GM18520 (cell line): ENCODE measurements around the gene TRIM2.

ENCODE experiments used
- ATAC-seq: cut with Tn5 transposase; IDR thresholded peaks from one replicate; pipeline ENCODE4 v1.9.1; 2021; ENCODE audit not compliant: unreplicated experiment

TRIM2 gene

GRCh38 chr4:153221783-153222706 lies 17.8 kb downstream of the TRIM2 start:
- no peak for ATAC-seq

GRCh38 chr4:153222707-153223426 lies 18.6 kb downstream of the TRIM2 start:
- no peak for ATAC-seq

- no peak for ATAC-seq
Observed at GRCh38 chr4:153223427-153223801, 19.2 kb downstream of the TRIM2 start.

GRCh38 chr4:153223930-153224329 lies 19.7 kb downstream of the TRIM2 start:
- no peak for ATAC-seq

GRCh38 chr4:153224474-153224873 lies 20.2 kb downstream of the TRIM2 start:
- no peak for ATAC-seq

- no peak for ATAC-seq
Observed at GRCh38 chr4:153227469-153228075, 23.3 kb downstream of the TRIM2 start.

- no peak for ATAC-seq
Observed at GRCh38 chr4:153228512-153229140, 24.4 kb downstream of the TRIM2 start.

GRCh38 chr4:153229545-153229944 lies 25.3 kb downstream of the TRIM2 start:
- no peak for ATAC-seq

- ATAC-seq: no peak
Observed at GRCh38 chr4:153232768-153233167, 28.5 kb downstream of the TRIM2 start.

- ATAC-seq: no peak
Observed at GRCh38 chr4:153233761-153234371, 29.6 kb downstream of the TRIM2 start.

- ATAC-seq: no peak
Observed at GRCh38 chr4:153234885-153235284, 30.6 kb downstream of the TRIM2 start.

- ATAC-seq: no peak
Observed at GRCh38 chr4:153238135-153238919, 34.1 kb downstream of the TRIM2 start.

- ATAC-seq: no peak
Observed at GRCh38 chr4:153239409-153239808, 35.2 kb downstream of the TRIM2 start.

- ATAC-seq: no peak
Observed at GRCh38 chr4:153241295-153241694, 37.1 kb downstream of the TRIM2 start.

- no peak for ATAC-seq
Observed at GRCh38 chr4:153241970-153242838, 38.0 kb downstream of the TRIM2 start.

GRCh38 chr4:153242839-153243324 lies 38.6 kb downstream of the TRIM2 start:
- no peak for ATAC-seq

- ATAC-seq: no peak
Observed at GRCh38 chr4:153243468-153243867, 39.2 kb downstream of the TRIM2 start.

- no peak for ATAC-seq
Observed at GRCh38 chr4:153244969-153245368, 40.7 kb downstream of the TRIM2 start.

- ATAC-seq: no peak
Observed at GRCh38 chr4:153245775-153246174, 41.5 kb downstream of the TRIM2 start.
